Brain microvascular endothelial cell (primary cell): ENCODE measurements around the gene LDLRAD4.

ENCODE experiments used
- DNase-seq: peaks from one replicate; pipeline ENCODE4 v3.0.0-alpha.2; 2020
- H3K27ac ChIP-seq: fragments of 250-450 bp; sonication (Bioruptor Pico); 2 replicates; pipeline ENCODE4 v1.5.1; 2020; ENCODE audit warnings: mild to moderate bottlenecking, moderate library complexity
- H3K27me3 ChIP-seq: fragments of 250-450 bp; sonication (Bioruptor Pico); replicated peaks from 2 replicates; pipeline ENCODE4 v1.5.1; 2020; ENCODE audit warnings: mild to moderate bottlenecking
- H3K36me3 ChIP-seq: fragments of 250-450 bp; sonication (Bioruptor Pico); replicated peaks from 2 replicates; pipeline ENCODE4 v1.5.1; 2020; ENCODE audit warnings: mild to moderate bottlenecking
- H3K4me3 ChIP-seq: 2 replicates; pipeline ENCODE4 v1.5.1; 2011; ENCODE audit warnings: low read depth, mild to moderate bottlenecking, control low read depth, low read length, moderate library complexity
- in situ Hi-C: cut with HindIII; loops from 2 replicates; pipeline ENCODE4 v1.10.0; 2017; ENCODE audit warnings: low sequenced_read_pairs, low pct_ligation_motif_present
- TF ChIP-seq, protein P1 (sequence below): IDR thresholded peaks from 2 replicates; pipeline ENCODE4 v1.5.1; 2011; ENCODE audit warnings: low read depth, mild to moderate bottlenecking, moderate library complexity, low read length, control low read depth, inconsistent platforms; ENCODE audit errors: missing control alignments

The LDLRAD4 gene

DNA sequence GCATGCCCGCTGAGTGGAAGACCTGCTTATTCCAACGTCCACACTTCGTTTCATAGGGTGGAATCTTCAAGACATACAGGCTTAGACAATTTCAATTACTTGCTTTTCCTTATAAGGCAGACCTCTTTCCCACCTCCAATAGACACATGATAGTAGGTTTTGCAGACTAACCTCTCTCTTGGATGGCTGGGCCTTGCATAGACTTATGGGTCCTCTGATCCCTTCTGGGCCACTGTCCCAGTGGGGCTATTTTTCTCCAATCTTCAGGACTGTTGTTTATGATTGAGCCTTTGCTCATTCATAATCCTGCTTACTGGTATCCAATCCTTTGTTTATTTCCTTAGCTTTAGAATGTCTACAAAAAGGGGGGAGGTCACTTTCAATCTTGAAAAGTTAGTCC lies 368.9 kb downstream of the LDLRAD4 start:
- Histone ChIP-seq H3K27me3 (no peaks in the 10 kb centered on the region), H3K4me3 (no peak overlapping the region), H3K36me3 (no peaks in the 10 kb centered on the region), H3K27ac (no peak overlapping the region)
- DNase-seq = no peak
- in situ Hi-C loops = no loop called here
- TF ChIP-seq, protein P1, sequence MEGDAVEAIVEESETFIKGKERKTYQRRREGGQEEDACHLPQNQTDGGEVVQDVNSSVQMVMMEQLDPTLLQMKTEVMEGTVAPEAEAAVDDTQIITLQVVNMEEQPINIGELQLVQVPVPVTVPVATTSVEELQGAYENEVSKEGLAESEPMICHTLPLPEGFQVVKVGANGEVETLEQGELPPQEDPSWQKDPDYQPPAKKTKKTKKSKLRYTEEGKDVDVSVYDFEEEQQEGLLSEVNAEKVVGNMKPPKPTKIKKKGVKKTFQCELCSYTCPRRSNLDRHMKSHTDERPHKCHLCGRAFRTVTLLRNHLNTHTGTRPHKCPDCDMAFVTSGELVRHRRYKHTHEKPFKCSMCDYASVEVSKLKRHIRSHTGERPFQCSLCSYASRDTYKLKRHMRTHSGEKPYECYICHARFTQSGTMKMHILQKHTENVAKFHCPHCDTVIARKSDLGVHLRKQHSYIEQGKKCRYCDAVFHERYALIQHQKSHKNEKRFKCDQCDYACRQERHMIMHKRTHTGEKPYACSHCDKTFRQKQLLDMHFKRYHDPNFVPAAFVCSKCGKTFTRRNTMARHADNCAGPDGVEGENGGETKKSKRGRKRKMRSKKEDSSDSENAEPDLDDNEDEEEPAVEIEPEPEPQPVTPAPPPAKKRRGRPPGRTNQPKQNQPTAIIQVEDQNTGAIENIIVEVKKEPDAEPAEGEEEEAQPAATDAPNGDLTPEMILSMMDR = no peak

GRCh38 chr18:13587937-13588336 lies 369.4 kb downstream of the LDLRAD4 start:
- in situ Hi-C loops = no loop called here
- Histone ChIP-seq H3K4me3 (no peak overlapping the region), H3K36me3 (no peaks in the 10 kb centered on the region), H3K27me3 (no peaks in the 10 kb centered on the region), H3K27ac (no peak overlapping the region)
- DNase-seq = no peak
- TF ChIP-seq, protein P1 = no peak

DNA sequence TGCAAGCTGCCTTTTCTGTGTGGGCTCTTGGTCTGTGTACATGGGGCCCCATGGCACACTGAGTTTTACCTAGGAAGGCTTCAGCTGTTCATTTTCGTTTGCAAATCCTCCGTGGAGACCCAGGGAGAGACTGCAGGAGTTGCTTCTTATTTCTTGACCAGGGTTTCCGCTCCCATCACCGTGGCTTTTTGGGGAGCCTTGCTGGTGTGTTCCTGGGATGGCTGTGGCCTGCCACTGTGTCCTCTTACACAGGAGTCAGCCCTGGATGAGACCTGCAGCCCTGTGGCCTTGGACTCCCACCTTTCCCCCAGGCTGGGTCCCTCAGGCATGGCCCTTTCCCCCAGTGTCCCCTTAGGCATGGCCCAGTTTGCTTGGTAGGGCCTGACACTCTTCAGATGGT lies 370.8 kb downstream of the LDLRAD4 start:
- in situ Hi-C loops = no loop called here
- H3K27me3 ChIP-seq = no peaks in the 10 kb centered on the region
- no peak overlapping the region for H3K27ac ChIP-seq
- no peak for DNase-seq
- TF ChIP-seq, protein P1 = no peak
- no peaks in the 10 kb centered on the region for H3K36me3 ChIP-seq
- H3K4me3 ChIP-seq = no peak overlapping the region

DNA sequence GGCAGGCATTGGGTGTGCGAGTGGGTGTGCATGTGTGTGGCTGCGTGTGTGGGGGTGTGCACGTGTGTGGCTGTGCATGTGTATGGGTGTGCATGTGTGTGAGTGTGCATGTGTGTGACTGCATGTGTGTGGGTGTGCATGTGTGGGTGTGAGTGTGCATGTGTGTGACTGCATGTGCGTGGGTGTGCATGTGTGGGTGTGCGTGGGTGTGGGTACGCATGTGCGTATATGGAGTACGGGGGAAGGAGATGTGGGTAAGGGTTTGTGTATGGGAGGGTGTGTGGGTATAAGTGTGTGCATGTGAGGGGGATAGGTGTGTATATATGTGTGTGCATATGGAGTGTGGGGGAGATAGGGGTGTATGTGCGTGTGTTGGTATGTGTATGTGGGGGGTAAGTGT lies 371.4 kb downstream of the LDLRAD4 start:
- no peaks in the 10 kb centered on the region for H3K36me3 ChIP-seq
- no peak overlapping the region for H3K27ac ChIP-seq
- no peaks in the 10 kb centered on the region for H3K27me3 ChIP-seq
- in situ Hi-C loops = no loop called here
- DNase-seq = no peak
- no peak overlapping the region for H3K4me3 ChIP-seq
- TF ChIP-seq, protein P1 = no peak

DNA sequence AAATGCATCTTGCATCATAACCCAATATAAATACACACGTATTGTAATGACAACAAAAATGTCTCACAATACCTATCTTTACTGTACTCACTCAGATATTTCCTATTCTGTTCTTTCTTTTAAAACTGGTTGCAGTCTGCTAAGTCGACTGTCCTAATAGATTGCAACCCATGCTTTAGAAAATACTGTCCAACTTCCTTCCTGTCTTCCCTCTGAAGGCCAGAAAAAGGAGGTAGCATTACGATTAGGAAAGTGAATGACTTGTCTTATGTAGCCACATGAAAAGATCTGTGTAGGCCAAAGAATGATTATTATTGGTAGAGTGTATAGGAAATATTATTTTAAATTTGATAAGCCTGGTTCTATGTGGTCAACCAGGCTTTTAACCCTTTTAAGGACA lies 373.7 kb downstream of the LDLRAD4 start:
- in situ Hi-C loops = no loop called here

DNA sequence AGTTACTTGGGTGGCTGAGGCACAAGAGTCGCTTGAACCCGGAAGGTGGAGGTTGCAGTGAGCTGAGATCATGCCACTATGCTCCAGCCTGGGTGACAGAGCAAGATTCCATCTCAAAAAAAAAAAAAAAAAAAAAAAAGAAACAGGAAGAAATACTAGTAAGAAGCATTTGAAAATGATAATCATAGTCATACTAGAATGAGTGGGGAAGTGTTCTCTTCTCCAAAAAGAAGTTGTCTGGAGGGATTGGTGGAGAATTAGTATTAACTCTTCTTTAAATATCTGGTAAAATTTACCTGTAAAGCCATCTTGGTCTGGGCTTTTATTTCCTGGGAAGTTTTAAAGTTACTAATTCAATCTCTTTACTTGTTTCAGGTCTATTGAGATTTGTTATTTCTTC lies 376.0 kb downstream of the LDLRAD4 start:
- in situ Hi-C loops = no loop called here
- DNase-seq = no peak
- Histone ChIP-seq H3K27me3 (no peaks in the 10 kb centered on the region), H3K27ac (no peak overlapping the region), H3K4me3 (no peak overlapping the region), H3K36me3 (no peaks in the 10 kb centered on the region)
- TF ChIP-seq, protein P1 = no peak

More for the DNA sequence above, 373.7 kb downstream of the LDLRAD4 start:
- Histone ChIP-seq H3K27ac (no peak overlapping the region), H3K27me3 (no peaks in the 10 kb centered on the region), H3K4me3 (no peak overlapping the region), H3K36me3 (no peaks in the 10 kb centered on the region)
- DNase-seq = no peak
- TF ChIP-seq, protein P1 = no peak
